ENCODE data around the gene VAC14. TPM values are rescaled to one million over a fixed set of nuclear protein-coding genes. Genes with fewer than 3 reads are reported as not detected.

Gene VAC14
- polyA plus RNA-seq, 1 donor from 2014 or later: 8.6 TPM

GRCh38 chr16:70759666-70760065, 41.3 kb downstream of the VAC14 start:
- H3K9me2 ChIP-seq (ENCODE audit: insufficient read depth, low read length): no peaks in the 10 kb centered on the region
- H3K79me2 ChIP-seq (replicated peaks; ENCODE audit: insufficient read depth, low read length): no peaks in the 10 kb centered on the region
- no peaks in the 10 kb centered on the region for H3K27me3 ChIP-seq (ENCODE audit: insufficient read depth, low read depth, low read length)
- no peaks in the 10 kb centered on the region for H3F3A ChIP-seq (ENCODE audit: insufficient read depth, low read length, poor library complexity, severe bottlenecking)
- no peaks in the 10 kb centered on the region for H3K9me3 ChIP-seq (ENCODE audit: low read length)
- H4K20me1 ChIP-seq (ENCODE audit: insufficient read depth): no peaks in the 10 kb centered on the region
- H3K9ac ChIP-seq (ENCODE audit: low read length): no peak overlapping the region
- no peak overlapping the region for H3K27ac ChIP-seq (ENCODE audit: low read length)
- no peak overlapping the region for H2AFZ ChIP-seq (ENCODE audit: low read depth, low read length)
- H3K36me3 ChIP-seq (ENCODE audit: insufficient read depth, low read length): no peaks in the 10 kb centered on the region
- H3K4me2 ChIP-seq (ENCODE audit: low read length): no peak overlapping the region
- no peak overlapping the region for H3K4me3 ChIP-seq (ENCODE audit: low read length)
- TF ChIP-seq RAD21 (conservative IDR thresholded peaks at IDR 0.05) (no peak), EZH2 (IDR thresholded peaks at IDR 0.05; ENCODE audit: borderline replicate concordance, insufficient read depth, low read length, poor library complexity, severe bottlenecking) (no peak)

- Histone ChIP-seq H3K79me2 (replicated peaks; ENCODE audit: insufficient read depth, low read length) (no peaks in the 10 kb centered on the region), H3K4me3 (ENCODE audit: low read length) (no peak overlapping the region), H3K27ac (ENCODE audit: low read length) (no peak overlapping the region), H3F3A (ENCODE audit: insufficient read depth, low read length, poor library complexity, severe bottlenecking) (no peaks in the 10 kb centered on the region), H3K9me2 (ENCODE audit: insufficient read depth, low read length) (no peaks in the 10 kb centered on the region), H3K9me3 (ENCODE audit: low read length) (no peaks in the 10 kb centered on the region), H3K27me3 (ENCODE audit: insufficient read depth, low read depth, low read length) (no peaks in the 10 kb centered on the region), H2AFZ (ENCODE audit: low read depth, low read length) (no peak overlapping the region), H3K36me3 (ENCODE audit: insufficient read depth, low read length) (no peaks in the 10 kb centered on the region), H3K4me2 (ENCODE audit: low read length) (no peak overlapping the region), H3K9ac (ENCODE audit: low read length) (no peak overlapping the region), H4K20me1 (ENCODE audit: insufficient read depth) (no peaks in the 10 kb centered on the region)
- TF ChIP-seq EP300 (conservative IDR thresholded peaks at IDR 0.05; ENCODE audit: poor library complexity, severe bottlenecking) (no peak), RAD21 (conservative IDR thresholded peaks at IDR 0.05) (no peak), EZH2 (IDR thresholded peaks at IDR 0.05; ENCODE audit: borderline replicate concordance, insufficient read depth, low read length, poor library complexity, severe bottlenecking) (no peak), POLR2AphosphoS5 (IDR thresholded peaks at IDR 0.05) (no peak), SMC3 (conservative IDR thresholded peaks at IDR 0.05; ENCODE audit: poor library complexity) (no peak), MXI1 (conservative IDR thresholded peaks at IDR 0.05; ENCODE audit: poor library complexity, severe bottlenecking) (no peak), CTCF (IDR thresholded peaks at IDR 0.05; ENCODE audit: poor library complexity, severe bottlenecking) (no peak), TAF1 (IDR thresholded peaks at IDR 0.05; ENCODE audit: low read depth) (no peak), REST (IDR thresholded peaks at IDR 0.05; ENCODE audit: borderline replicate concordance) (no peak)
Measured at GRCh38 chr16:70758786-70759185, 42.2 kb downstream of the VAC14 start.

- Histone ChIP-seq H3K79me2 (replicated peaks; ENCODE audit: insufficient read depth, low read length) (no peaks in the 10 kb centered on the region), H4K20me1 (ENCODE audit: insufficient read depth) (no peaks in the 10 kb centered on the region), H3K9me2 (ENCODE audit: insufficient read depth, low read length) (no peaks in the 10 kb centered on the region), H3F3A (ENCODE audit: insufficient read depth, low read length, poor library complexity, severe bottlenecking) (no peaks in the 10 kb centered on the region), H3K4me2 (ENCODE audit: low read length) (no peak overlapping the region), H3K4me3 (ENCODE audit: low read length) (no peak overlapping the region), H3K36me3 (ENCODE audit: insufficient read depth, low read length) (no peaks in the 10 kb centered on the region), H3K9ac (ENCODE audit: low read length) (no peak overlapping the region), H3K27ac (ENCODE audit: low read length) (no peak overlapping the region), H3K27me3 (ENCODE audit: insufficient read depth, low read depth, low read length) (no peaks in the 10 kb centered on the region), H2AFZ (ENCODE audit: low read depth, low read length) (no peak overlapping the region), H3K9me3 (ENCODE audit: low read length) (no peaks in the 10 kb centered on the region)
- TF ChIP-seq REST (IDR thresholded peaks at IDR 0.05; ENCODE audit: borderline replicate concordance) (no peak), CTCF (IDR thresholded peaks at IDR 0.05; ENCODE audit: poor library complexity, severe bottlenecking) (no peak), POLR2AphosphoS5 (IDR thresholded peaks at IDR 0.05) (no peak), TAF1 (IDR thresholded peaks at IDR 0.05; ENCODE audit: low read depth) (no peak), EZH2 (IDR thresholded peaks at IDR 0.05; ENCODE audit: borderline replicate concordance, insufficient read depth, low read length, poor library complexity, severe bottlenecking) (no peak), RAD21 (conservative IDR thresholded peaks at IDR 0.05) (no peak), EP300 (conservative IDR thresholded peaks at IDR 0.05; ENCODE audit: poor library complexity, severe bottlenecking) (no peak), SMC3 (conservative IDR thresholded peaks at IDR 0.05; ENCODE audit: poor library complexity) (no peak), MXI1 (conservative IDR thresholded peaks at IDR 0.05; ENCODE audit: poor library complexity, severe bottlenecking) (no peak)
Measured at GRCh38 chr16:70757183-70757582, 43.8 kb downstream of the VAC14 start.
